Activated CD4-positive, alpha-beta memory T cell treated with anti-CD3 and anti-CD28 coated beads, Interleukin-2, amount 10 ng/mL, durations not matched to agents 7 days and 5 days (primary cell): ENCODE measurements around the gene GRIN2A. TPM values are rescaled to one million over a fixed set of nuclear protein-coding genes. Genes with fewer than 3 reads are reported as not detected.

Source experiments
- CTCF ChIA-PET: fragments of 350-600 bp; sonication (Branson Sonifier 250); formaldehyde crosslinking; loops from one replicate; lab custom pipeline; 2021; ENCODE audit warnings: antibody characterized with exemption, inconsistent platforms; lab: Charles Lee
- POLR2A ChIA-PET: fragments of 350-600 bp; sonication (Branson Sonifier 250); formaldehyde crosslinking; loops from one replicate; lab custom pipeline; 2021; ENCODE audit warnings: antibody characterized with exemption; lab: Charles Lee
- DNase-seq: peaks from one replicate; pipeline ENCODE4 v3.0.0-alpha.2; 2020
- H3K27ac Mint-ChIP-seq: one replicate; pipeline ENCODE4 v1.8.0; 2021; ENCODE audit warnings: mild to moderate bottlenecking, mixed read lengths
- H3K27me3 Mint-ChIP-seq: one replicate; pipeline ENCODE4 v1.8.0; 2021; ENCODE audit warnings: mixed read lengths
- H3K36me3 Mint-ChIP-seq: one replicate; pipeline ENCODE4 v1.8.0; 2021; ENCODE audit warnings: low read depth, mixed read lengths
- H3K4me1 Mint-ChIP-seq: one replicate; pipeline ENCODE4 v1.8.0; 2021; ENCODE audit warnings: mixed read lengths
- H3K4me3 Mint-ChIP-seq: one replicate; pipeline ENCODE4 v1.8.0; 2021; ENCODE audit warnings: mild to moderate bottlenecking, mixed read lengths
- H3K9me3 Mint-ChIP-seq: one replicate; pipeline ENCODE4 v1.8.0; 2021; ENCODE audit warnings: mixed read lengths
- total RNA-seq, 2 experiments: library from RNA; stranded (reverse); gene quantifications; one replicate each; pipeline ENCODE4 v1.2.3, GENCODE V29; 2021

GRIN2A gene
- total RNA-seq, 2 experiments from 2014 or later = not detected

- Mint-ChIP-seq H3K4me1 (peaks cover 5% of the 10 kb centered on the region), H3K36me3 (no peaks in the 10 kb centered on the region), H3K4me3 (no peak overlapping the region), H3K27ac (no peak overlapping the region), H3K27me3 (peaks cover 18% of the 10 kb centered on the region), H3K9me3 (no peaks in the 10 kb centered on the region)
- CTCF ChIA-PET = no interaction called here
- POLR2A ChIA-PET = no interaction called here
- no peak for DNase-seq
Observed at GRCh38 chr16:10178080-10178479, 4.1 kb downstream of the GRIN2A start.

- Mint-ChIP-seq H3K27ac (no peak overlapping the region), H3K4me1 (no peaks in the 10 kb centered on the region), H3K36me3 (no peaks in the 10 kb centered on the region), H3K27me3 (no peaks in the 10 kb centered on the region), H3K9me3 (no peaks in the 10 kb centered on the region), H3K4me3 (no peak overlapping the region)
- ChIA-PET CTCF (no interaction called here), POLR2A (no interaction called here)
- no peak for DNase-seq
Observed at GRCh38 chr16:10172848-10173655, 9.2 kb downstream of the GRIN2A start.

- DNase-seq = no peak
- POLR2A ChIA-PET = no interaction called here
- Mint-ChIP-seq H3K36me3 (no peaks in the 10 kb centered on the region), H3K9me3 (no peaks in the 10 kb centered on the region), H3K27me3 (no peaks in the 10 kb centered on the region), H3K4me3 (no peak overlapping the region), H3K27ac (no peak overlapping the region), H3K4me1 (no peaks in the 10 kb centered on the region)
- CTCF ChIA-PET = no interaction called here
Observed at GRCh38 chr16:10171221-10171620, 11.0 kb downstream of the GRIN2A start.

- POLR2A ChIA-PET = no interaction called here
- DNase-seq = no peak
Observed at GRCh38 chr16:10169904-10170410, 12.3 kb downstream of the GRIN2A start.

GRCh38 chr16:10169031-10169430 is 13.2 kb downstream of the GRIN2A start:
- no peak overlapping the region for H3K4me3 Mint-ChIP-seq
- POLR2A ChIA-PET = no interaction called here
- H3K9me3 Mint-ChIP-seq = no peaks in the 10 kb centered on the region
- no peaks in the 10 kb centered on the region for H3K27me3 Mint-ChIP-seq
- CTCF ChIA-PET = no interaction called here
- no peak overlapping the region for H3K27ac Mint-ChIP-seq
- no peaks in the 10 kb centered on the region for H3K36me3 Mint-ChIP-seq
- no peak for DNase-seq
- no peaks in the 10 kb centered on the region for H3K4me1 Mint-ChIP-seq

More at GRCh38 chr16:10169904-10170410, 12.3 kb downstream of the GRIN2A start:
- H3K36me3 Mint-ChIP-seq = no peaks in the 10 kb centered on the region
- H3K27me3 Mint-ChIP-seq = no peaks in the 10 kb centered on the region
- H3K4me3 Mint-ChIP-seq = no peak overlapping the region
- H3K9me3 Mint-ChIP-seq = no peaks in the 10 kb centered on the region
- H3K4me1 Mint-ChIP-seq = no peaks in the 10 kb centered on the region
- CTCF ChIA-PET = interaction anchor here (1.0 kb wide), 1 partner anchor 1036 kb away, joined by 3 read pairs; no protein-coding TSS in a partner anchor
- H3K27ac Mint-ChIP-seq = no peak overlapping the region

- no peak for DNase-seq
- H3K36me3 Mint-ChIP-seq = no peaks in the 10 kb centered on the region
- H3K9me3 Mint-ChIP-seq = no peaks in the 10 kb centered on the region
- POLR2A ChIA-PET = no interaction called here
- no peak overlapping the region for H3K27ac Mint-ChIP-seq
- H3K27me3 Mint-ChIP-seq = no peaks in the 10 kb centered on the region
- no peaks in the 10 kb centered on the region for H3K4me1 Mint-ChIP-seq
- CTCF ChIA-PET = no interaction called here
- H3K4me3 Mint-ChIP-seq = no peak overlapping the region
Observed at GRCh38 chr16:10168258-10168657, 14.0 kb downstream of the GRIN2A start.

- ChIA-PET POLR2A (no interaction called here), CTCF (no interaction called here)
- Mint-ChIP-seq H3K27me3 (no peaks in the 10 kb centered on the region), H3K36me3 (no peaks in the 10 kb centered on the region), H3K9me3 (no peaks in the 10 kb centered on the region), H3K4me3 (no peak overlapping the region), H3K4me1 (no peaks in the 10 kb centered on the region), H3K27ac (no peak overlapping the region)
- no peak for DNase-seq
Observed at GRCh38 chr16:10165643-10166042, 16.6 kb downstream of the GRIN2A start.

GRCh38 chr16:10162981-10163380 is 19.2 kb downstream of the GRIN2A start:
- CTCF ChIA-PET = no interaction called here

GRCh38 chr16:10156099-10156498 is 26.1 kb downstream of the GRIN2A start:
- H3K36me3 Mint-ChIP-seq = no peaks in the 10 kb centered on the region
- DNase-seq = no peak
- H3K9me3 Mint-ChIP-seq = peaks cover 3% of the 10 kb centered on the region
- CTCF ChIA-PET = no interaction called here
- H3K27me3 Mint-ChIP-seq = no peaks in the 10 kb centered on the region
- no peaks in the 10 kb centered on the region for H3K4me1 Mint-ChIP-seq
- no peak overlapping the region for H3K4me3 Mint-ChIP-seq
- H3K27ac Mint-ChIP-seq = no peak overlapping the region
- POLR2A ChIA-PET = no interaction called here

More at GRCh38 chr16:10162981-10163380, 19.2 kb downstream of the GRIN2A start:
- no peaks in the 10 kb centered on the region for H3K36me3 Mint-ChIP-seq
- H3K4me1 Mint-ChIP-seq = no peaks in the 10 kb centered on the region
- H3K4me3 Mint-ChIP-seq = no peak overlapping the region
- no peaks in the 10 kb centered on the region for H3K27me3 Mint-ChIP-seq
- POLR2A ChIA-PET = no interaction called here
- DNase-seq = no peak
- H3K27ac Mint-ChIP-seq = no peak overlapping the region
- H3K9me3 Mint-ChIP-seq = no peaks in the 10 kb centered on the region

GRCh38 chr16:10154389-10154788 is 27.8 kb downstream of the GRIN2A start:
- ChIA-PET CTCF (no interaction called here), POLR2A (no interaction called here)
- Mint-ChIP-seq H3K27ac (no peak overlapping the region), H3K4me3 (no peak overlapping the region), H3K27me3 (no peaks in the 10 kb centered on the region), H3K9me3 (peaks cover 3% of the 10 kb centered on the region), H3K36me3 (no peaks in the 10 kb centered on the region), H3K4me1 (no peaks in the 10 kb centered on the region)
- DNase-seq = no peak

GRCh38 chr16:10153985-10154384 is 28.2 kb downstream of the GRIN2A start:
- no peaks in the 10 kb centered on the region for H3K36me3 Mint-ChIP-seq
- DNase-seq = no peak
- H3K27ac Mint-ChIP-seq = no peak overlapping the region
- H3K27me3 Mint-ChIP-seq = no peaks in the 10 kb centered on the region
- no peaks in the 10 kb centered on the region for H3K4me1 Mint-ChIP-seq
- ChIA-PET CTCF (no interaction called here), POLR2A (no interaction called here)
- no peak overlapping the region for H3K4me3 Mint-ChIP-seq
- H3K9me3 Mint-ChIP-seq = peaks cover 3% of the 10 kb centered on the region

GRCh38 chr16:10151718-10152117 is 30.5 kb downstream of the GRIN2A start:
- POLR2A ChIA-PET = no interaction called here
- Mint-ChIP-seq H3K4me3 (no peak overlapping the region), H3K27me3 (no peaks in the 10 kb centered on the region), H3K9me3 (no peaks in the 10 kb centered on the region), H3K4me1 (no peaks in the 10 kb centered on the region), H3K36me3 (no peaks in the 10 kb centered on the region), H3K27ac (no peak overlapping the region)
- CTCF ChIA-PET = no interaction called here
- no peak for DNase-seq

- POLR2A ChIA-PET = no interaction called here
- H3K27me3 Mint-ChIP-seq = no peaks in the 10 kb centered on the region
- CTCF ChIA-PET = no interaction called here
- H3K9me3 Mint-ChIP-seq = no peaks in the 10 kb centered on the region
- H3K36me3 Mint-ChIP-seq = no peaks in the 10 kb centered on the region
- DNase-seq = no peak
- H3K27ac Mint-ChIP-seq = no peak overlapping the region
- H3K4me3 Mint-ChIP-seq = no peak overlapping the region
- H3K4me1 Mint-ChIP-seq = no peaks in the 10 kb centered on the region
Observed at GRCh38 chr16:10150906-10151305, 31.3 kb downstream of the GRIN2A start.

GRCh38 chr16:10145542-10146035 is 36.6 kb downstream of the GRIN2A start:
- Mint-ChIP-seq H3K9me3 (no peaks in the 10 kb centered on the region), H3K27ac (no peak overlapping the region), H3K36me3 (no peaks in the 10 kb centered on the region), H3K27me3 (no peaks in the 10 kb centered on the region), H3K4me1 (no peaks in the 10 kb centered on the region), H3K4me3 (no peak overlapping the region)
- ChIA-PET CTCF (no interaction called here), POLR2A (no interaction called here)
- no peak for DNase-seq
